ENCODE results near the gene PAX2. TPM values are rescaled to one million over a fixed set of nuclear protein-coding genes. Genes with fewer than 3 reads are reported as not detected.

The PAX2 gene
- total RNA-seq, 1 donor from 2014 or later: not detected

DNA sequence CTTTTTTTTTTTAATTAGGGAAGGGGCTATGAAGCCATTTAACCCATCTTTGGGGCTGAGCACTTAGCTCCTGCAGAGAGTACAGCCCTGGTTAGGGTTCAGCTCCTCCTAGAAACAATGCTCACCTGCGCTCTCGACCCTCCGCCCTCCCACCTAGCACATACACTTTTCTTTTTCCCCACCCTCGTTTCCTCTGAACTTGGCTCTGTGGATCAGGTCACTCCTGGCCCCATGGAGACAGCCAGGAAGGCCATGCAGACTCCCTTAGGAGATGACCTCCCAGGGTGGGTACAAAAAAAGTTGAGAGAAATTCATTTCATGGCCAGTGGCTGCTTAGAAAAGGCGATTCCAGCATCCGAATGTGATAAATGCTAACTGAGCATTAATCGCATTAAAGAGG lies 15.8 kb downstream of the PAX2 start:
- Histone ChIP-seq H3K4me3 (no peak overlapping the region), H3K27me3 (no peaks in the 10 kb centered on the region), H3K9me3 (no peaks in the 10 kb centered on the region), H3K4me1 (no peaks in the 10 kb centered on the region), H3K36me3 (no peaks in the 10 kb centered on the region), H3K27ac (no peak overlapping the region)
- intact Hi-C loops (cut with DNase I): no loop called here
- TF ChIP-seq, protein P1, sequence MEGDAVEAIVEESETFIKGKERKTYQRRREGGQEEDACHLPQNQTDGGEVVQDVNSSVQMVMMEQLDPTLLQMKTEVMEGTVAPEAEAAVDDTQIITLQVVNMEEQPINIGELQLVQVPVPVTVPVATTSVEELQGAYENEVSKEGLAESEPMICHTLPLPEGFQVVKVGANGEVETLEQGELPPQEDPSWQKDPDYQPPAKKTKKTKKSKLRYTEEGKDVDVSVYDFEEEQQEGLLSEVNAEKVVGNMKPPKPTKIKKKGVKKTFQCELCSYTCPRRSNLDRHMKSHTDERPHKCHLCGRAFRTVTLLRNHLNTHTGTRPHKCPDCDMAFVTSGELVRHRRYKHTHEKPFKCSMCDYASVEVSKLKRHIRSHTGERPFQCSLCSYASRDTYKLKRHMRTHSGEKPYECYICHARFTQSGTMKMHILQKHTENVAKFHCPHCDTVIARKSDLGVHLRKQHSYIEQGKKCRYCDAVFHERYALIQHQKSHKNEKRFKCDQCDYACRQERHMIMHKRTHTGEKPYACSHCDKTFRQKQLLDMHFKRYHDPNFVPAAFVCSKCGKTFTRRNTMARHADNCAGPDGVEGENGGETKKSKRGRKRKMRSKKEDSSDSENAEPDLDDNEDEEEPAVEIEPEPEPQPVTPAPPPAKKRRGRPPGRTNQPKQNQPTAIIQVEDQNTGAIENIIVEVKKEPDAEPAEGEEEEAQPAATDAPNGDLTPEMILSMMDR (IDR thresholded peaks at IDR 0.05): no peak
- DNase-seq (ENCODE audit: low spot score in 2 of 2): no peak

DNA sequence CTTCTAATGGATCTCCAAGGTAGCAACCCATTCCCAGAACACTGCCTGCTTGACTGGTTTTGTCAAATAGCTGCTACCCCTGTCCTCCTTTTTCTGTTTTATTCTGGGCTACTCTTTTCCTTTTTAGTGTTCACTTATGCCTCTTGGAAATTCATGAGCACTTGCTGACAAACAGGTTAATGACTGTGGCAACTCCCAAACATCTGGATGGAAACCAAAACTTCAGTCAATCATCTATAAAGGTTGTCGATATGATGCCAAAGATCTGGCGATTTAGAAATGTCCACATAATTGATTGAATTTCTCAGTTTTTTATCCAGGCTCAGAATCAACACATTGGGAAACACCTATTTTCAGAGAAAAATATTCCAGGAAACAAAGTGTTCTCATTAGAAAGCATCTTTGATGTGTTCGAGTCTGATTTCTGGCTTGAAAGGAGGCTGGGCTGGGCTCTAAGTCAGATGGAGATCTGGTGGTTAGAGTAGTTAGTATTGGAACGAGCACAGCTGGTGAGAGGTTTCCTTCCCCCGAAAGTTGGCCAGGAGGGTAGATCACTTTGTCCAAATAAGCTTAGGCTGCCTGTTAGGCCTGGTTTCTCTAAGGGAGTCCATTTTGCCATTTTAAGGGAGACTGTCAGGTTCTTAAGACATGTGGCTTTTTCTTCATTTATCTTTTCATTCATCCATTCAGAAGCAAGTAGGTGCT lies 17.8 kb downstream of the PAX2 start:
- no peak for DNase-seq (ENCODE audit: low spot score in 2 of 2)
- Histone ChIP-seq H3K27me3 (no peaks in the 10 kb centered on the region), H3K36me3 (no peaks in the 10 kb centered on the region), H3K4me3 (no peak overlapping the region), H3K27ac (no peak overlapping the region), H3K4me1 (no peaks in the 10 kb centered on the region), H3K9me3 (no peaks in the 10 kb centered on the region)
- TF ChIP-seq, protein P1 (IDR thresholded peaks at IDR 0.05): no peak
- intact Hi-C loops (cut with DNase I): no loop called here

DNA sequence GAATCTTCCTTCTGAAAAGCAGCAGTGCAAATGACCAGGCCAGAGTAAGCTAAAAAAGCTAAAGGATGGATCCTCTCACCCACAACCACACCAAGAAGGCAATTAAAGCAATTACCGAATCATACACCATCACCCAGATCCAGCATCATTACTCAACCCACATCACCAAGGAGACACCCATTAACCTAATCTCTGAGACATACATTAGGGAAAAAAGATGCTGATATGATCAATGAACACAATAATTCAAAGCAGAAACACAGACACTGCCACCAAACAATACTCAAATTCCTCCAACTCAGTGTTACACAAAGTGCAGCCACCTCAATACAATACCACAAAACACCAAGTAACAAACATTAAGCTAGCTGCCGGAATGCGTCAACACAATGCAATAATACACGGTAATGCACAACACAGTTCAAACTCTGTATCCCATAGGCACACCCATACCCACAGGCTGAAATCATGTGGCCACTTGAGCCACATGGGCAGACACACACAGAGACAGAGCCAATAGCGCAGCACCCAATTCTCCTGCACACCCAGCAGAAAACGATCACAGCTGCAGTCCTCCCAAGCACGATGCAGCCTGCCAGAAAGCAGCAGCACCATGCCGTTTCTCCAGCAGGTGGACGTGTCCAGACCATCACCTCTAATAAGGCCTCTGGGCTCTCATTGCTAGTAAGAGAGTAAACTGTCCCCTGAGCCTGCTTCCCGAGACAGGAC lies 21.5 kb downstream of the PAX2 start:
- Histone ChIP-seq H3K9me3 (no peaks in the 10 kb centered on the region), H3K4me3 (no peak overlapping the region), H3K4me1 (no peaks in the 10 kb centered on the region), H3K36me3 (no peaks in the 10 kb centered on the region), H3K27ac (no peak overlapping the region), H3K27me3 (no peaks in the 10 kb centered on the region)
- no peak for DNase-seq (ENCODE audit: low spot score in 2 of 2)
- TF ChIP-seq, protein P1 (IDR thresholded peaks at IDR 0.05): no peak
- intact Hi-C loops (cut with DNase I): no loop called here

DNA sequence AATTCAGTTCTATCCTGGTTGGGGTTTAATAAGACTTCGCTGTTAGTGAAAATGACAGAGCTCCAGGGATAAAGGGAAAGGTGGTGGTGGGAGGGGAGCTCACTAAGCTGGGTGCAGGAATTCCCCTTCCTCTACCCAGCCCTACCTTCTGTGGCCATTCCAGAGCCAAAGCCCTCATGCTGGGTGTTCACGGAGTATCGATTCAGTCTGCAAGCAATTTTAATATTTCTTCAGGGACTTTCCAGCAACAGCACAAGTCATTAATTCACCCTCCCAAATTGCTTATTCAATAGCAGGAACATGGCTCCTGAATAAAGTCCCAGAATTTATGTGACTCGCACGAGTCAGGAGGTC lies 22.0 kb downstream of the PAX2 start:
- H3K4me1 ChIP-seq: no peaks in the 10 kb centered on the region
- H3K9me3 ChIP-seq: no peaks in the 10 kb centered on the region
- no peak for DNase-seq (ENCODE audit: low spot score in 2 of 2)
- no peak overlapping the region for H3K4me3 ChIP-seq
- H3K36me3 ChIP-seq: no peaks in the 10 kb centered on the region
- TF ChIP-seq, protein P1 (IDR thresholded peaks at IDR 0.05): no peak
- intact Hi-C loops (cut with DNase I): no loop called here
- H3K27ac ChIP-seq: no peak overlapping the region
- no peaks in the 10 kb centered on the region for H3K27me3 ChIP-seq

DNA sequence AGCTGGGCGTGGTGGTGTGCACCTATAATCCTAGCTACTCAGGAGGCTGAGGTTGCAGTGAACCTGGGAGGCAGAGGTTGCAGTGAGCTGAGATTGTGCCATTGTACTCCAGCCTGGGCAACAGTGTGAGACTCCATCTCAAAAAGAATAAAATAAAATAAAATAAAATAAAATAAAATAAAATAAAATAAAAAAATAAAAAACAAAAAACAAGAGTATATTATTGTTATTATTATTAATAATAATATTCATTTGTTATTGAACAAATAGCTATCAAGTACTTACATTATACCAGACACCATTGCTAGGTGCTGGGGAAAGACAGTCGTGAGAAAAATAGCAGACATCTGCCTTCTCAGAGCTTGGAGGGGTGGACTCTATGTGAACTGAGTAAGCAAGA lies 24.1 kb downstream of the PAX2 start:
- intact Hi-C loops (cut with DNase I): no loop called here
- no peak for DNase-seq (ENCODE audit: low spot score in 2 of 2)
- no peaks in the 10 kb centered on the region for H3K4me1 ChIP-seq
- H3K27ac ChIP-seq: no peak overlapping the region
- H3K4me3 ChIP-seq: no peak overlapping the region
- no peaks in the 10 kb centered on the region for H3K9me3 ChIP-seq
- TF ChIP-seq, protein P1 (IDR thresholded peaks at IDR 0.05): no peak
- H3K36me3 ChIP-seq: no peaks in the 10 kb centered on the region
- H3K27me3 ChIP-seq: no peaks in the 10 kb centered on the region
